Neural progenitor cell (in vitro differentiated cells): Measurements from ENCODE around the gene KPNA1. TPM values are rescaled to one million over a fixed set of nuclear protein-coding genes. Genes with fewer than 3 reads are reported as not detected.
A peak's percentile ranks its signal among the peaks of the same experiment; 100 is the strongest.

Source experiments
- DNase-seq: peaks from one replicate; pipeline ENCODE4 v3.0.0-alpha.2; 2016; ENCODE audit warnings: low spot score
- H2AFZ ChIP-seq: fragments of 200-600 bp; sonication (generic); replicated peaks from 2 replicates; pipeline ENCODE4 v1.6.1; 2016; ENCODE audit warnings: antibody characterized with exemption
- H3F3A ChIP-seq: fragments of 200-600 bp; sonication (generic); 2 replicates; pipeline ENCODE4 v1.6.1; 2016; ENCODE audit warnings: antibody characterized with exemption, low read depth
- H3K27ac ChIP-seq: fragments of 200-600 bp; sonication (generic); 2 replicates; pipeline ENCODE4 v1.5.1; 2016; ENCODE audit warnings: mild to moderate bottlenecking
- H3K27me3 ChIP-seq: fragments of 200-600 bp; sonication (generic); 2 replicates; pipeline ENCODE4 v1.6.1; 2016; ENCODE audit warnings: mild to moderate bottlenecking, moderate library complexity
- H3K36me3 ChIP-seq: fragments of 200-600 bp; sonication (generic); 2 replicates; pipeline ENCODE4 v1.5.1; 2016
- H3K4me1 ChIP-seq: fragments of 200-600 bp; sonication (generic); 2 replicates; pipeline ENCODE4 v1.6.1; 2016; ENCODE audit warnings: mixed run types
- H3K4me2 ChIP-seq: fragments of 200-600 bp; sonication (generic); 2 replicates; pipeline ENCODE4 v1.6.1; 2016
- H3K4me3 ChIP-seq: fragments of 200-600 bp; sonication (generic); 2 replicates; pipeline ENCODE4 v1.5.1; 2016
- H3K79me2 ChIP-seq: fragments of 200-600 bp; sonication (generic); 2 replicates; pipeline ENCODE4 v1.6.1; 2016; ENCODE audit warnings: low read depth
- H3K9ac ChIP-seq: fragments of 200-600 bp; sonication (generic); 2 replicates; pipeline ENCODE4 v1.6.1; 2016
- H3K9me3 ChIP-seq: fragments of 200-600 bp; sonication (generic); 2 replicates; pipeline ENCODE4 v1.5.1; 2016; ENCODE audit warnings: low read depth
- H4K20me1 ChIP-seq: fragments of 200-600 bp; sonication (generic); 2 replicates; pipeline ENCODE4 v1.6.1; 2016; ENCODE audit warnings: low read depth
- H3K27ac Mint-ChIP-seq: 3 replicates; pipeline ENCODE4 v1.8.0; 2021; ENCODE audit warnings: mixed read lengths
- H3K27me3 Mint-ChIP-seq: 2 replicates; pipeline ENCODE4 v1.8.0; 2022; ENCODE audit warnings: low read depth, mild to moderate bottlenecking, inconsistent platforms, moderate library complexity, mixed read lengths; ENCODE audit not compliant: insufficient read depth
- H3K36me3 Mint-ChIP-seq: 3 replicates; pipeline ENCODE4 v1.8.0; 2021; ENCODE audit warnings: mixed read lengths
- H3K4me1 Mint-ChIP-seq: 3 replicates; pipeline ENCODE4 v1.8.0; 2021; ENCODE audit warnings: mixed read lengths
- H3K4me3 Mint-ChIP-seq: 3 replicates; pipeline ENCODE4 v1.8.0; 2021; ENCODE audit warnings: mild to moderate bottlenecking, moderate library complexity, mixed read lengths
- H3K9me3 Mint-ChIP-seq: 3 replicates; pipeline ENCODE4 v1.8.0; 2020; ENCODE audit warnings: mixed read lengths
- EZH2 ChIP-seq: fragments of 200-600 bp; sonication (generic); IDR thresholded peaks from 2 replicates; pipeline ENCODE4 v1.6.1; 2017; ENCODE audit warnings: antibody characterized with exemption, mild to moderate bottlenecking, moderate library complexity
- EZH2phosphoT487 ChIP-seq: fragments of 200-600 bp; sonication (generic); IDR thresholded peaks from 2 replicates; pipeline ENCODE4 v1.6.1; 2017; ENCODE audit warnings: antibody characterized with exemption
- total RNA-seq: library from RNA; depleted of rRNA; stranded (reverse); fragments of >200 nt; gene quantifications from 2 replicates; pipeline ENCODE4 v1.2.3, GENCODE V29; 2015; ENCODE audit warnings: low replicate concordance
- TF ChIP-seq, protein P1 (sequence below): fragments of 200-600 bp; sonication (generic); IDR thresholded peaks from 2 replicates; pipeline ENCODE4 v1.5.1; 2017; ENCODE audit warnings: antibody characterized with exemption, mild to moderate bottlenecking

The KPNA1 gene
- total RNA-seq, 1 donor from 2014 or later, result 37.1 TPM

DNA sequence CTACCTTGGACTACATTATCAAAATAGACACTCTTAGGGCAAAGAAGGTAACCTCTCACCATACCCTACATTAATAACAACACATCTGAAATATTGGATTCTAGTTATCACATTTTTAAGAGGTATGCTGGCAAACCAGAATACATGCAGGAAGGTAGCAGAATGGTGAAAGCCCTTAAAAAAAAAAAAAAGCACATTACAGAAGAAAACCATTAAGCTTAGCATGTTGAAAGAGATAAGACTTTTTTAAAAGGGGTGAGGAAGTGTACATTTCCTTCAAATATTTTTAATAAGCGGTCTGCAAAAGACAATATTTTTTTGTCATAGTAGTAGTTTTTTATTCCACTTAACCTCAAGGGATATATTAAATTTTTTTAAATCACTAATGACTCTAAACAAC lies 52.3 kb downstream of the KPNA1 start:
- no peak overlapping the region for H3K4me3 Mint-ChIP-seq
- no peak overlapping the region for H3K27ac Mint-ChIP-seq
- Histone ChIP-seq H3F3A (peaks cover 10% of the 10 kb centered on the region), H3K9ac (no peak overlapping the region), H3K36me3 (peaks cover 21% of the 10 kb centered on the region), H3K4me3 (no peak overlapping the region), H3K79me2 (peaks cover 16% of the 10 kb centered on the region), H3K27ac (no peak overlapping the region), H3K9me3 (no peaks in the 10 kb centered on the region), H4K20me1 (peaks cover 9% of the 10 kb centered on the region), H2AFZ (no peak overlapping the region), H3K4me2 (no peak overlapping the region), H3K27me3 (no peaks in the 10 kb centered on the region), H3K4me1 (no peaks in the 10 kb centered on the region)
- DNase-seq, result no peak
- peaks cover 12% of the 10 kb centered on the region for H3K36me3 Mint-ChIP-seq
- H3K27me3 Mint-ChIP-seq, result peaks cover 2% of the 10 kb centered on the region
- H3K9me3 Mint-ChIP-seq, result no peaks in the 10 kb centered on the region
- TF ChIP-seq, protein P1, sequence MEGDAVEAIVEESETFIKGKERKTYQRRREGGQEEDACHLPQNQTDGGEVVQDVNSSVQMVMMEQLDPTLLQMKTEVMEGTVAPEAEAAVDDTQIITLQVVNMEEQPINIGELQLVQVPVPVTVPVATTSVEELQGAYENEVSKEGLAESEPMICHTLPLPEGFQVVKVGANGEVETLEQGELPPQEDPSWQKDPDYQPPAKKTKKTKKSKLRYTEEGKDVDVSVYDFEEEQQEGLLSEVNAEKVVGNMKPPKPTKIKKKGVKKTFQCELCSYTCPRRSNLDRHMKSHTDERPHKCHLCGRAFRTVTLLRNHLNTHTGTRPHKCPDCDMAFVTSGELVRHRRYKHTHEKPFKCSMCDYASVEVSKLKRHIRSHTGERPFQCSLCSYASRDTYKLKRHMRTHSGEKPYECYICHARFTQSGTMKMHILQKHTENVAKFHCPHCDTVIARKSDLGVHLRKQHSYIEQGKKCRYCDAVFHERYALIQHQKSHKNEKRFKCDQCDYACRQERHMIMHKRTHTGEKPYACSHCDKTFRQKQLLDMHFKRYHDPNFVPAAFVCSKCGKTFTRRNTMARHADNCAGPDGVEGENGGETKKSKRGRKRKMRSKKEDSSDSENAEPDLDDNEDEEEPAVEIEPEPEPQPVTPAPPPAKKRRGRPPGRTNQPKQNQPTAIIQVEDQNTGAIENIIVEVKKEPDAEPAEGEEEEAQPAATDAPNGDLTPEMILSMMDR, result no peak
- TF ChIP-seq EZH2phosphoT487 (no peak), EZH2 (no peak)
- no peaks in the 10 kb centered on the region for H3K4me1 Mint-ChIP-seq

DNA sequence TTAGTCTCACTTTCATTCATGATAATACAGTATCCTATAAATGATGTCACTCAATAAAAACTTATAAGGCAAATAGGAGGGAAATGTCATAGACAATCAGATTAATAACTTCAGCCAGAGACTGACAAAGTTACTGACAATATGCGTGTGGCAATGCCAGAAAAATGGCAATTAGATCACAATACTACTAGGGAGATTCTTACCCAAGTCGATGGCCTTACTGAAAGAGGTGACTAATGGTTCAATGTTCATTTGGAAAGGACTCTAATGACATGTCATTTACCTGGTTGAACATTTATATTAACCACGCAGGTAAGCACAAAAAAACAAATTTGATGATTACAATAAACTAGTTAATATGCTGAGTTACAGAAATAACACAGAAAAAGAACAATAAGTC lies 52.9 kb downstream of the KPNA1 start:
- Mint-ChIP-seq H3K4me3 (no peak overlapping the region), H3K9me3 (no peaks in the 10 kb centered on the region), H3K27me3 (peaks cover 2% of the 10 kb centered on the region), H3K4me1 (no peaks in the 10 kb centered on the region), H3K27ac (no peak overlapping the region), H3K36me3 (peaks cover 9% of the 10 kb centered on the region)
- Histone ChIP-seq H3K36me3 (peaks cover 21% of the 10 kb centered on the region), H3K27me3 (no peaks in the 10 kb centered on the region), H4K20me1 (peaks cover 9% of the 10 kb centered on the region), H3K4me3 (no peak overlapping the region), H3K9me3 (no peaks in the 10 kb centered on the region), H3K79me2 (peaks cover 10% of the 10 kb centered on the region), H2AFZ (no peak overlapping the region), H3K4me2 (no peak overlapping the region), H3K9ac (no peak overlapping the region), H3F3A (peaks cover 10% of the 10 kb centered on the region), H3K4me1 (no peaks in the 10 kb centered on the region), H3K27ac (no peak overlapping the region)
- no peak for DNase-seq
- TF ChIP-seq, protein P1, result no peak
- TF ChIP-seq EZH2 (no peak), EZH2phosphoT487 (no peak)

DNA sequence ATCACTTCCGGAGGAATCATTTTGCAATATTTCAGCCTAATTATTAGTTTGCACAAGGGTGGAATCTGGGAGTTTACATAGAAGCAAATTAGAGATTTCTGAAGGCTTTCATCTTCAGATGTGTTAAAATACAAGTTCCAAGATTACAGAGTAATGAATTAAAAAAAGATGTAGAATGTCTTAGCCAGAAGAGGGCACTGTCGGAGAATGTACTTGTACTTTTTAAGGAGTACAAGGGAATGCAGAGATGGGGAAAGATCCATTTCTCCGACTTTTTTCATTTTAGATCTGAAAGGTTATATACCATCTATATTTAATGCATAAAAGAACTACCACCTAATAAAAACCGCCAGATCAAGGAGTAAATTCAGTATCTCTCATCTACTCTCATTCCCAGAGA lies 55.7 kb downstream of the KPNA1 start:
- TF ChIP-seq, protein P1, result peak; percentile 55
- no peak for TF ChIP-seq EZH2phosphoT487
- peaks cover 6% of the 10 kb centered on the region for H3K36me3 Mint-ChIP-seq
- H3K4me1 ChIP-seq, result no peaks in the 10 kb centered on the region
- H3K27ac Mint-ChIP-seq, result no peak overlapping the region
- peaks cover 31% of the 10 kb centered on the region for H3K36me3 ChIP-seq
- no peak overlapping the region for H3K4me3 Mint-ChIP-seq
- peak; percentile 52 for DNase-seq
- no peaks in the 10 kb centered on the region for H3K9me3 Mint-ChIP-seq
- H3K27me3 ChIP-seq, result no peaks in the 10 kb centered on the region
- no peak overlapping the region for H3K4me3 ChIP-seq
- peaks cover 10% of the 10 kb centered on the region for H3F3A ChIP-seq
- H2AFZ ChIP-seq, result no peak overlapping the region
- H3K4me1 Mint-ChIP-seq, result no peaks in the 10 kb centered on the region
- no peak overlapping the region for H3K27ac ChIP-seq
- no peak overlapping the region for H3K9ac ChIP-seq
- H4K20me1 ChIP-seq, result peaks cover 11% of the 10 kb centered on the region
- H3K9me3 ChIP-seq, result no peaks in the 10 kb centered on the region
- H3K27me3 Mint-ChIP-seq, result peaks cover 2% of the 10 kb centered on the region
- no peak overlapping the region for H3K4me2 ChIP-seq
- H3K79me2 ChIP-seq, result no peaks in the 10 kb centered on the region
